Activated naive CD4-positive, alpha-beta T cell treated with anti-CD3 and anti-CD28 coated beads for 36 hours (primary cell): Measurements from ENCODE around the gene VTCN1. TPM values are rescaled to one million over a fixed set of nuclear protein-coding genes. Genes with fewer than 3 reads are reported as not detected.
"Not testable (repeated sequence)": the region's sequence is repeated elsewhere in the genome, so short reads cannot be mapped to it uniquely, and the experiment has no call there.

Experiments
- CTCF ChIA-PET: fragments of 350-600 bp; sonication (Branson Sonifier 250); formaldehyde crosslinking; loops from one replicate; lab custom pipeline; 2021; ENCODE audit warnings: antibody characterized with exemption; lab: Charles Lee
- DNase-seq: peaks from one replicate; pipeline ENCODE4 v3.0.0-alpha.2; 2020
- H3K27ac Mint-ChIP-seq: one replicate; pipeline ENCODE4 v1.8.0; 2021; ENCODE audit warnings: mild to moderate bottlenecking, mixed read lengths
- H3K27me3 Mint-ChIP-seq: one replicate; pipeline ENCODE4 v1.8.0; 2021; ENCODE audit warnings: low read depth, mixed read lengths
- H3K36me3 Mint-ChIP-seq: one replicate; pipeline ENCODE4 v1.8.0; 2021; ENCODE audit warnings: low read depth, mixed read lengths
- H3K4me1 Mint-ChIP-seq: one replicate; pipeline ENCODE4 v1.8.0; 2021; ENCODE audit warnings: low read depth, mixed read lengths
- H3K4me3 Mint-ChIP-seq: one replicate; pipeline ENCODE4 v1.8.0; 2021; ENCODE audit warnings: mild to moderate bottlenecking, moderate library complexity, mixed read lengths
- H3K9me3 Mint-ChIP-seq: one replicate; pipeline ENCODE4 v1.8.0; 2021; ENCODE audit warnings: mixed read lengths
- intact Hi-C: fragments of 100-400 bp; cut with micrococcal nuclease; formaldehyde crosslinking; loops from one replicate; pipeline ENCODE4 v1.15.1; 2023
- total RNA-seq, 2 experiments: library from RNA; stranded (reverse); gene quantifications; one replicate each; pipeline ENCODE4 v1.2.3, GENCODE V29; 2021

VTCN1 gene, protein sequence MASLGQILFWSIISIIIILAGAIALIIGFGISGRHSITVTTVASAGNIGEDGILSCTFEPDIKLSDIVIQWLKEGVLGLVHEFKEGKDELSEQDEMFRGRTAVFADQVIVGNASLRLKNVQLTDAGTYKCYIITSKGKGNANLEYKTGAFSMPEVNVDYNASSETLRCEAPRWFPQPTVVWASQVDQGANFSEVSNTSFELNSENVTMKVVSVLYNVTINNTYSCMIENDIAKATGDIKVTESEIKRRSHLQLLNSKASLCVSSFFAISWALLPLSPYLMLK
- total RNA-seq = not detected

- DNase-seq = no peak
- Mint-ChIP-seq H3K9me3 (no peaks in the 10 kb centered on the region), H3K27ac (no peak within 1 kb of the TSS), H3K4me1 (no peaks in the 10 kb centered on the region), H3K27me3 (peaks cover 10% of the 10 kb centered on the region), H3K4me3 (no peak within 1 kb of the TSS), H3K36me3 (no peaks in the 10 kb centered on the region)
- intact Hi-C loops = no loop called here
- CTCF ChIA-PET = interaction anchor here (0.8 kb wide), 1 partner anchor 11 kb away, joined by 3 read pairs; no protein-coding TSS in a partner anchor
Observed at GRCh38 chr1:117210831-117211261, at the start of gene VTCN1. TSS of gene VTCN1 (minus strand) at chr1:117210927. CDS start at chr1:117210855, 72 bp downstream.

GRCh38 chr1:117258791-117259190, 48.1 kb upstream of the VTCN1 start:
- Mint-ChIP-seq H3K27me3 (no peaks in the 10 kb centered on the region), H3K36me3 (no peaks in the 10 kb centered on the region), H3K9me3 (peaks cover 9% of the 10 kb centered on the region), H3K27ac (no peak overlapping the region), H3K4me1 (no peaks in the 10 kb centered on the region), H3K4me3 (no peak overlapping the region)
- intact Hi-C loops = no loop called here
- CTCF ChIA-PET = no interaction called here
- no peak for DNase-seq

- H3K4me3 Mint-ChIP-seq, H3K36me3 Mint-ChIP-seq, H3K27me3 Mint-ChIP-seq, H3K9me3 Mint-ChIP-seq, CTCF ChIA-PET, intact Hi-C loops, H3K4me1 Mint-ChIP-seq, DNase-seq, H3K27ac Mint-ChIP-seq: not testable (repeated sequence)
Observed at GRCh38 chr1:117258075-117258474, 47.3 kb upstream of the VTCN1 start.

DNA sequence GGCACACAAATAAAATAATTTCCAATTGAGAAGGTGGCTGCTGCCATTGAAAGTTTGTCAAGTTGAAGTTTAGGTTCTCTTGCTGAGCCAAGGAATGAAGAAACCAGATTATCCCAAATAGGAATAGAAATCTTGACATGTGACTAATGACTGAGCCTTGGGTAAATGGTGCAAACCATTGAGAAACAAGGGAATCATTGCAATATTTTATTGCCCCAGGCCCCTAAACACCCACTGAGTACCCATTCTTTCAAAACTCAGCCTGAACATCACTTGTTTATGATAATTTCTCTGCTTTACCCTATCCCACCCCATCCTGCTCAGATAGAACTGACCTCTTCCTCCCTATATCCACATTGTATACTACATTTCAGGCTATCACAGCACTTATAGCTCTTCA, 46.6 kb upstream of the VTCN1 start:
- Mint-ChIP-seq H3K4me3 (no peak overlapping the region), H3K27ac (no peak overlapping the region), H3K9me3 (peaks cover 9% of the 10 kb centered on the region), H3K36me3 (no peaks in the 10 kb centered on the region), H3K27me3 (no peaks in the 10 kb centered on the region), H3K4me1 (no peaks in the 10 kb centered on the region)
- intact Hi-C loops = no loop called here
- CTCF ChIA-PET = no interaction called here
- DNase-seq = no peak

DNA sequence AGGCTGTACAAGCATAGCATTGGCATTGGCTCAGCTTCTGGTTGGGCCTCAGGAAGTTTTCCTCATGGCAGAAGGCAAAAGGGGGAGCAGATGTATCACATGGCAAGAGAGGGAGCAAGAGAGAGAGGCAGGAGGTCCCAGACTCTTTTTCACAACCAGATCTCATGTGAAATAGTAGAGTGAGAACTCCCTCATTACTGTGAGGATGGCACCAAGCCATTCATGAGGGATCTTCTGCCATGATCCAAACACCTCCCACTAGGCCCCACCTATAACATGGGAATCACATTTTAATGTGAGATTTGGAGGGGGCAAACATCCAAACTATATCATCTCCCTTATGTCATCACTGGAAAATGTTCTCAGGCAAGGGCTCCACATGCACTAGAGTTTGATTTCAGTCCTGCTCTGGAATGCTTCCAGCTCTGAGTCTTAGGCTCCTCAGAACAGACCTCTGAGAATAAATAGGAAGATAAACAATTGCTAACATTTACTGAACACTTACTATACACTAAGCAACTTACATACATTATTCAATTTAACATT, 39.4 kb upstream of the VTCN1 start:
- no peaks in the 10 kb centered on the region for H3K9me3 Mint-ChIP-seq
- no peak overlapping the region for H3K27ac Mint-ChIP-seq
- H3K4me1 Mint-ChIP-seq = no peaks in the 10 kb centered on the region
- H3K27me3 Mint-ChIP-seq = peaks cover 3% of the 10 kb centered on the region
- no peaks in the 10 kb centered on the region for H3K36me3 Mint-ChIP-seq
- DNase-seq = no peak
- CTCF ChIA-PET = no interaction called here
- intact Hi-C loops = no loop called here
- H3K4me3 Mint-ChIP-seq = no peak overlapping the region

DNA sequence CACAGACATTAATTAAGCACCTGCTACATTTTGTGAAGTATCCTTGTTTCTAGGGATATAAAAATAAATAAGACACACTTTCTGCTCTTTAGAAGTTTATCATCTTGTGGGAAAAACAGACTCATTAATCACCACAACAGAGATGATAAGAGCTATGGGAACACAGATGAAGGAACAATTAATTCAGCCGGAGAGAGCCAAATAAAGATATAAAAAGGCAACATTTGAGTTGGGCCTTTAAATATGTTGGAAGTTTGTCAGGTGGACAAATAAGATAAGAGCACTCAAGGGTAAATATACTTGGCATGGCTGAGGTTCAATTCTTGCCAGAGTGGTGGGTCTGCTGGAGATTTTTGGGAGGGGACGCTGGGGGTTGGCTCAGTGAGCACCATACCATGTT, 34.2 kb upstream of the VTCN1 start:
- no peak overlapping the region for H3K4me3 Mint-ChIP-seq
- no peak overlapping the region for H3K27ac Mint-ChIP-seq
- H3K4me1 Mint-ChIP-seq = no peaks in the 10 kb centered on the region
- CTCF ChIA-PET = no interaction called here
- H3K9me3 Mint-ChIP-seq = no peaks in the 10 kb centered on the region
- H3K36me3 Mint-ChIP-seq = no peaks in the 10 kb centered on the region
- peaks cover 11% of the 10 kb centered on the region for H3K27me3 Mint-ChIP-seq
- intact Hi-C loops = loop anchor here (10.0 kb wide), 1 partner anchor 60 kb away; no protein-coding TSS in a partner anchor
- DNase-seq = no peak

GRCh38 chr1:117244306-117244705, 33.6 kb upstream of the VTCN1 start:
- intact Hi-C loops = loop anchor here (10.0 kb wide), 1 partner anchor 60 kb away; no protein-coding TSS in a partner anchor
- Mint-ChIP-seq H3K9me3 (no peaks in the 10 kb centered on the region), H3K27ac (no peak overlapping the region), H3K27me3 (peaks cover 11% of the 10 kb centered on the region), H3K36me3 (no peaks in the 10 kb centered on the region), H3K4me3 (no peak overlapping the region), H3K4me1 (no peaks in the 10 kb centered on the region)
- CTCF ChIA-PET = no interaction called here
- DNase-seq = no peak

- CTCF ChIA-PET = interaction anchor here (1.2 kb wide), 1 partner anchor 15 kb away, joined by 3 read pairs; no protein-coding TSS in a partner anchor
- H3K9me3 Mint-ChIP-seq = no peaks in the 10 kb centered on the region
Observed at GRCh38 chr1:117241512-117241911, 30.8 kb upstream of the VTCN1 start.

DNA sequence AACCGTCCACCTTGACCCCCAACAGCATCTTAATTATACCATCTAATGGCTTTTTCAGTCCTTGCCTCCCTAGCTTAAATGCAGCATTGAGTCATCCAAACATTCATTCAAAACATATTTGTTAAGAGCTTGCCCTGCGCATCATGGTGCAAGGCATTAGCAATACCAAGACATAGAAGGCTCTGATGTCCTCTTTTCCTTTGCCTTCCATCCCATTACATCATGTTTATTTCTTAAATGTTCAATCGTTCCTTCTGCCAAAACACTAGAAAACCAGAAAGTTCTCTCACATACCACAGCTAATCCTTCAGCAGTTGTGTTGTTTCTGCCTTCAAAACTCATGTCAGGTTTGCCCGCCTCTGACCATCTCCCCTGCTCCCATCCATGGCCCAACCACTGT, 29.8 kb upstream of the VTCN1 start:
- peaks cover 8% of the 10 kb centered on the region for H3K27me3 Mint-ChIP-seq

More at GRCh38 chr1:117241512-117241911, 30.8 kb upstream of the VTCN1 start:
- H3K4me1 Mint-ChIP-seq = no peaks in the 10 kb centered on the region
- H3K4me3 Mint-ChIP-seq = no peak overlapping the region
- peaks cover 11% of the 10 kb centered on the region for H3K27me3 Mint-ChIP-seq
- no peak for DNase-seq
- intact Hi-C loops = loop anchor here (10.0 kb wide), 1 partner anchor 57 kb away; no protein-coding TSS in a partner anchor
- no peaks in the 10 kb centered on the region for H3K36me3 Mint-ChIP-seq
- no peak overlapping the region for H3K27ac Mint-ChIP-seq

GRCh38 chr1:117239467-117239866, 28.7 kb upstream of the VTCN1 start:
- no peak for DNase-seq
- H3K36me3 Mint-ChIP-seq = no peaks in the 10 kb centered on the region
- no peaks in the 10 kb centered on the region for H3K4me1 Mint-ChIP-seq
- no peak overlapping the region for H3K27ac Mint-ChIP-seq
- no peaks in the 10 kb centered on the region for H3K9me3 Mint-ChIP-seq
- CTCF ChIA-PET = interaction anchor here (0.5 kb wide), 1 partner anchor 1780 kb away, joined by 3 read pairs; no protein-coding TSS in a partner anchor
- peaks cover 8% of the 10 kb centered on the region for H3K27me3 Mint-ChIP-seq
- no peak overlapping the region for H3K4me3 Mint-ChIP-seq
- intact Hi-C loops = no loop called here

More for the DNA sequence above, 29.8 kb upstream of the VTCN1 start:
- H3K36me3 Mint-ChIP-seq = no peaks in the 10 kb centered on the region
- no peak overlapping the region for H3K27ac Mint-ChIP-seq
- no peak overlapping the region for H3K4me3 Mint-ChIP-seq
- CTCF ChIA-PET = no interaction called here
- no peaks in the 10 kb centered on the region for H3K9me3 Mint-ChIP-seq
- intact Hi-C loops = loop anchor here (10.0 kb wide), 1 partner anchor 56 kb away; no protein-coding TSS in a partner anchor
- DNase-seq = no peak
- H3K4me1 Mint-ChIP-seq = no peaks in the 10 kb centered on the region

DNA sequence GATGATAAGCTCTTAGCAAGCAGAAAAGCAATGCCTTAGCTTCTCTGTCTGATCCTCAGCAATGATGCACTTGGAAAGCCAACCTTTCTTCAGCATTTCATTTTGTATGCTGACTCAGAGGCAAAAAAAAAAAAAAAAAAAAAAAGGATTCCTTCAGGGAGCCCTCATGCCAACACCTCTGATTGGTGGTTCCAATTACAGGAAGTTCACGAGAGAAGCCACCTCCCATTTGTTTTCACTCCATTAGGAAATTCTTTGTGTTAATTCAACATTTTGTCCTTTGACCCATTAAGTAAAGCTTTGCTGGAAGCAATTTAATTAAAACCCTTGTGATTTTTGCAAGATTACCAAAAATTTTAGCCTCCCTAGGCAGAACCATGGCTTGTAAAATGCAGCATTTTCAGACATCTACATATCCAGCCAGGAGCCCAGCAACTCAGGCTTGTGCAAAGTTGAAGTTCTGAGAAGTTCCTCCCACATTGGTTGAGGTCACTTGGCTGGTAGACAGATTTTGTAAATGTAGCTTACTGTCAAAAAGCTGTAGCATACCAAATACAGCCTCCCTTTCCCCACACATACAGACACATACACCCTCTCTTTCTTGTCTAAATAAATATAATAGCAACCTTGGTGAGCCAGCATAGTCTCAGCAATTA, 27.1 kb upstream of the VTCN1 start:
- CTCF ChIA-PET = interaction anchor here (0.6 kb wide), 1 partner anchor 100 kb away, joined by 3 read pairs; no protein-coding TSS in a partner anchor
- no peak for DNase-seq
- intact Hi-C loops = no loop called here
- H3K36me3 Mint-ChIP-seq = no peaks in the 10 kb centered on the region
- H3K4me1 Mint-ChIP-seq = no peaks in the 10 kb centered on the region
- peaks cover 6% of the 10 kb centered on the region for H3K27me3 Mint-ChIP-seq
- no peak overlapping the region for H3K27ac Mint-ChIP-seq
- no peaks in the 10 kb centered on the region for H3K9me3 Mint-ChIP-seq
- H3K4me3 Mint-ChIP-seq = no peak overlapping the region

DNA sequence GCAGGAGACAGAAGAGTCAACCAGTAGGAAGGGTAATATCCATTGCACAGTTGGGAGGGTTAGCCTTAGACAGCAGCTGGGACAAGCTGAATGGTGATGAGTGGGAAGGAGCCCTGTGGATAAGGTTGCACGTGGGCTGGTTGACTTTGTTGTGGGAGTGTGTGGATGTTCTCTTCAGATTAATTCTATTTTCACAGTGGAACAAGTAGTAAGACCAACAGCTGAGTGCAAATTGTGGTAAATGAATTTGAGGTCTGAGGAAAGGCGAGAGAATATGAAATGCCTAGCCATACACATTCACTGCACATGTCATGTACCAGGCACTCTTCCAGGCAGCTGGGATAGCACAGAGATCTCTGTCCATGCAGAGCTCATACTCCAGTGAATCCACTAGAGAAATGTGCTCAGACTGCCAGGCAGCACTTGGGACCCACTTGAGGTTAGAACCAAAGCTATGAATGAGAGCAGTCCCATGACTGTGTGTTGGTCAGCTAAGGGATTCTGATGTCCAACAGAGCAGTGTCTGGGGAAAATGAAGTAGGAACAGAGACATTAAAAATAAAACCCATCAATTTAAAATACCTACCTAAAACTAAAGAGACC, 25.2 kb upstream of the VTCN1 start:
- H3K27me3 Mint-ChIP-seq = no peaks in the 10 kb centered on the region
- CTCF ChIA-PET = interaction anchor here (0.6 kb wide), 2 partner anchors 524 to 711 kb away, joined by 3 read pairs; no protein-coding TSS in a partner anchor
- H3K4me3 Mint-ChIP-seq = no peak overlapping the region
- H3K4me1 Mint-ChIP-seq = no peaks in the 10 kb centered on the region
- H3K36me3 Mint-ChIP-seq = no peaks in the 10 kb centered on the region
- DNase-seq = no peak
- no peaks in the 10 kb centered on the region for H3K9me3 Mint-ChIP-seq
- intact Hi-C loops = no loop called here
- no peak overlapping the region for H3K27ac Mint-ChIP-seq
